NK-92 treated with Interleukin-12 subunit alpha and Interleukin-12 subunit beta, amount 100 ng/mL, for 24 hours (cell line): ENCODE results near the gene ADAM10.

ENCODE experiments used
- DNase-seq: peaks from one replicate; lab custom pipeline; 2025; lab: John Stamatoyannopoulos, UW

The ADAM10 gene

GRCh38 chr15:58575045-58575786 lies 174.3 kb downstream of the ADAM10 start:
- DNase-seq, result no peak

DNA sequence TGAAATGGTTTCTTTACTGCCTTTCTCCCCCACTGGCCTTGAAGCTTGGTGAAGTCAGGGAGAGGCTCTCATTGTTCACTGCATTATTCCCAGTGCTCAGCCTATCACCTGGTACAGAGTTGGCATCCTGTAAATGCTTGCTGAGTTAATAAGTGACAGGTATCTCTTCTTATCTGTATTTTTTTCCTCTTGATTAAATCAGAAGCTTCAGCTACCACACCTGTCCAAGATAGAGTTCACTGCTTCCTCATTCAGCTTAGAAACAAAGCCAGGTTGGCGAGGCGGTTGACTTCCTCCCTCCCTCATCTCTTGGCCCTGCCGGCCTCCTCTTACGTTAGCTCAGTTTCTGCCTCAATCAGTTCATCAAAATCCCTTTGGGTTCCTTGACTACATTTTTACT lies 174.9 kb downstream of the ADAM10 start:
- no peak for DNase-seq

- DNase-seq, result no peak
Measured at GRCh38 chr15:58573270-58573669, 176.2 kb downstream of the ADAM10 start.

GRCh38 chr15:58572521-58572920 lies 177.0 kb downstream of the ADAM10 start:
- no peak for DNase-seq

- no peak for DNase-seq
Measured at GRCh38 chr15:58571491-58571890, 178.0 kb downstream of the ADAM10 start.

DNA sequence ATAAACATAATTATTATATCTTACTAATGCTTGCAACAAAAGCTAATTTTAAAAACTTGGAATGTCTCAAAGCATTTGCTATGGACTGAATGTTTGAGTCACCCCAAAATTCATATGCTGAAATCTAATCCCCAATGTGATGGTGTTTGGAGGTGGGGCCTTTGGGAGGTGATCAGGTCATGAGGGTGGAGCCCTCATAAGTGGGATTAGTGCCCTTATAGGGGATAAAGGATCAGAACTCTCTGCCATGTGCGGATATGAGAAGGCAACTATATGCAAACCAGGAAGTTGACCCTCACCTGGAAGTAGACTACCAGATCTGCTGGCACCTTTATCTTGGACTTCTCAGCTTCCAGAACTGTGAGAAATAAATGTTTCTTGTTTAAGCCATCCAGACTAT lies 180.1 kb downstream of the ADAM10 start:
- DNase-seq, result no peak

DNA sequence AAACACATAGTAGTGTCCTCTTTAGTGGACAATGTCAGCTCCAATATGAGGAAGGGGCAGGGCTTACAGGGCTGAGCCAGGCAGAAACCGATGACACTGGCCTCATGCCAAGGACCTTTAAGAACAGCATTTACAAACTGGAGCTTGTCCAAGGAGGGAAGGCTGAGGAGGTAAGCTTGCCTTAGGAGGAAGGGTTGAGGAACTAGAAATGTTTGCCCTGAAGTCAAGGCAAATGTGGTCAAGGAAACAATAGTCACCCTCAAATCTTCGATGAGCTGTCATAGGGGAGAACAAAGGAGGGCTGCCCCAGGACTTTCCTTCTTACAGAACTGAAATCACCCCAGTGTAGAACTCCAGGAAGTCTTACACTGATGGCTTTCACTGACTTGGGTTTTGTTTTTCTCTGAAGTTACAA lies 181.3 kb downstream of the ADAM10 start:
- no peak for DNase-seq

DNA sequence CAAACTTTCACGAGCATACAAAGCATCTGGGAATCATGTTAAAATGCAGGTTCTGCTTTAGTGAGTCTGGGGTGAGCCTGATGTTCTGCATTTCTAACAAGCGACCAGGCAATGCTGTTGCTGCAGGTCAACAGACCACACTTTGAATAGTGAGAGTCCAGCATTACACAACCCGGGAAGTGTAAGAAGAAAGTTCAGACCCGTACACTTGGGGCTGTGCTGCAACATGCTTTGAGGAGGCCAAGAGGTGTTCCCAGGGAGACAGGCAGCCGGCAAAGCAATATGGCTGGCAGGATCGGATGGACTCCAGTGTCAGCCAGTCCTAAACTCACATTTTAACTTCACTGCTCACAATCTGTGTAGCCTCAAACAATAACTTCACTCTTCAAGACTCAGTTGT lies 183.5 kb downstream of the ADAM10 start:
- no peak for DNase-seq

GRCh38 chr15:58565619-58566018 lies 183.9 kb downstream of the ADAM10 start:
- no peak for DNase-seq

GRCh38 chr15:58564981-58565380 lies 184.5 kb downstream of the ADAM10 start:
- no peak for DNase-seq

DNA sequence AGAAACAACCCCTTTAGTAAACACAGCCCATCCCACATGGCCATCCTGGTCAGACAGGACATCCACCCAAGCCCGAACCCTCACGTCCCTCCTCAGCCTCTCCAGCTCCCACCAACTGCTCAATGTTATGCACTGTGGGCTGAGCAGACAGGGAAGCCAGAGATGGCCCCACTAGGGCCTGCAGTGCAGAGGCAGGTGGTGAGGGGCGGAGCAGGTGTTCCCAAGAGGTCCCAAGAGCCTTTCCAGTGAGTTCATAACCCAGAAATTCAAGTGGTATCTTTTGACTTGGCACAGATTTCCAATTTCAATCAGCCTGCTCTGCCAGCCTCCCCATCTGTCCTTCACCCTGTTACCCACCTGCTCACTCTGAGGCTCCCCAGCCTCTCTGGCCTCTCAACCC lies 187.4 kb downstream of the ADAM10 start:
- no peak for DNase-seq

GRCh38 chr15:58561321-58561720 lies 188.2 kb downstream of the ADAM10 start:
- no peak for DNase-seq

- no peak for DNase-seq
Measured at GRCh38 chr15:58559904-58560588, 189.5 kb downstream of the ADAM10 start.

DNA sequence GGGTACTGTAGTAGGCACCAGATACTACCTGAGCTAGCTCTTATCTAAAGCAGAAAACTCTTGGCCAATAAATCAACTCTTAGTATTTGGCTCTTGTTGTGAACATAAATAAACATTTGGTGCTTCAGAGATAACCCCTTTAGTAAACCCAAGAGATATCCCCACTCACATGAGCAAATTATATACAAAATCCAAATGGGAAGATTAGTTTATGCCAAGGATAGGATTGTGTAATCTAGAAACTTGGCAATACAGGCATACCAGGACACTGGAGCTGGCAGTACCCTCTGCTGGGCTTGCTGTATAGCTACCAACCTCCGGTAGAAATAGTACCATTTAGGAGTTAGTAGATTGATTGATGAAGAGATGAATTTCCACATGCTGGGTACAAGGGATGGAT lies 190.7 kb downstream of the ADAM10 start:
- no peak for DNase-seq

DNA sequence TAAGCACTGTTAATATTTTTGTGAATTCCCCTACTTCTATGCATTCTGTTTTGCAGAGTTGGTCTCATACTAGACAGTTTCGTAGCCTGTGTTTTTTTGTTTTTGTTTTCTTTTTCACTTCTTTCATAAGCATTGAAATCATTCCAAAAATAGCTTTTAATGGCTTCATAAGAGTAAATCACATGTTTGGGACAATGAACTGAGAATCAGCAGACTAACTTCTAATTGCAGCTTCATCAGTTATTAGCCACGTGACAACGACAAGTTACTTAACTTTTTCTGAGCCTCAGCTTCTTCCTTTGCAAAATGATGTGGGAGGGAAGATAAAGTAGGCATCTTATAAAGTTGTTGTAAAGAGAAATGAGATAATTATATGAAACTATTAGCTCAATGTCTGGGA lies 193.0 kb downstream of the ADAM10 start:
- no peak for DNase-seq

DNA sequence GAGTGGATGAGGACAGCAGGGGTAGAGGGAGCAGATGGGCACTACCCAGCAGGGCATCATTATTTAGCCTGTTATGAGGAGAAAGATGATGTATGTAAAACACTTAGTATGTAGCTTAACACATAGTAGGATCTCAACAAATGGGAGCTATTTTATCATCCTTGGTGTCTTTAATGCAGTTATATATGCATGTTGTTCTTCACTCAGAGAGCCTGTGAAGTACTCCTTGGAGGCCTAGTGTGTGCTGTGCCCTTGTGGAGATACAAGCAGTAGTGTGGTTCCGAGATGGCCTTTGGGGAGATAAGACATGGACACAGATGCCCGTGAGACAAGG lies 193.5 kb downstream of the ADAM10 start:
- DNase-seq, result no peak

DNA sequence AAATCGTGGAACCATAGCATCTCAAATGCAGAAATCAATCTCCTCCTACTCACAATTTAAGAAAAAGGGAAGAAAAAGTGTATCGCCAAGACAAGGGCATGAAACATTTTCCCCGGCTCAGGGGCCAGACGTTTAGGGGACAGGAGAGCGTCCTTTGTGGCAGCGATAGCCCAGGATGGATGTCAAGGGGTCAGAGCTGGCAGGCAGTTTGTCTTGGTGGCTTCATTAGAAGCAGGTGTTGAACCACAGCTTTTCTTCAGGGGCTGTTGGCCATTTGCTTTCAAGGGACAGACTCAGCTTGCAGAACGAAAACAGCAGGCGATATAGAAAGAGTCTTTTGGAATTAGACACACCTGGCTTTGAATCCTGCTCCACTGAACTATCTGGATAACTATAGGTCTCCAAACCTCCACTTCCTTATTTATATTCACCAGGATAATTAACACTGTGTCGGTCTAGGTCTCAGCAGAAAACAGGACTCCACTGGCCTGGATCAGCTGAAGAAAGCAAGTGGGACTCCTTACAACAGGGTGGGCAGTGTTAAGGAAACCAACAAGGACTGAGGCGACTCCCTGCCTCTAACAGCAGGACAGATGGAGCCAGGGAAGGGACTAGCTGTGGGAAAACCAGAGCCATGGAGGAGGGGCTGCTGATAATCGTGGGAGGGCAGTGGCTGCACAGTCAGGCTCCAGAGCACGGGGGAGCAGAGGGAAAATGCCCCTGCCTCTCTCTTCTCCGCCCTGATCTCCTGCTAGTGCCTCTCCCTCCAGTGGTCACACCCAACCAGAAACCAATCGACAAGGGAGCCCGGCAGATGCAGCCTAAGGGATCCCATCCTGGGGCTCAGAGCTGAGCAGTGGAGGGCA lies 194.1 kb downstream of the ADAM10 start:
- no peak for DNase-seq

GRCh38 chr15:58554758-58555157 lies 194.7 kb downstream of the ADAM10 start:
- DNase-seq, result no peak

DNA sequence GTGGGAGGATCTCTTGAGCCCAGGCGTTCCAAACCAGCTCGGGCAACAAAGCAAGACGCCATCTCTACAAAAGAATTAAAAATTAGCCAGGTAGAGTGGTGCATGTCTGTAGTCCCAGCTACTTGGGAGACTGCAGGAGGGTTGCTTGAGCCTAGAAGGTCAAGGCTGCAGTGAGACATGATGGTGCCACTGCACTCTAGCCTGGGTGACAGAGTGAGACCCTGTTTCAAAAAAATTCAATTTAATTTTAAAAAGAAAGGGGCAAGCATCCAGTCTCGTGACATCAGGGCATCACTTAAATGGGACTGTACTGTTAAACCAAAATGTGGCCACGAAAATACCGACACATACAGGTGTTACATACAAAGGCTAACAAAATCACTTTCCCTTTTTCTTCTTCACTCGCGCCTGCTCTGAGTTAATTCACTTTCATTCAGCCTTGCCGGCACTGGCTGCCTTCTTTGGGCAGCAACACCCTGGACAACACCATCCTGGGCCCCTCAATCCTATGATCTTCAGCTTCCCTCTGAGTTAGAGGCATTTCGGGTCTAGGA lies 196.1 kb downstream of the ADAM10 start:
- DNase-seq, result no peak

DNA sequence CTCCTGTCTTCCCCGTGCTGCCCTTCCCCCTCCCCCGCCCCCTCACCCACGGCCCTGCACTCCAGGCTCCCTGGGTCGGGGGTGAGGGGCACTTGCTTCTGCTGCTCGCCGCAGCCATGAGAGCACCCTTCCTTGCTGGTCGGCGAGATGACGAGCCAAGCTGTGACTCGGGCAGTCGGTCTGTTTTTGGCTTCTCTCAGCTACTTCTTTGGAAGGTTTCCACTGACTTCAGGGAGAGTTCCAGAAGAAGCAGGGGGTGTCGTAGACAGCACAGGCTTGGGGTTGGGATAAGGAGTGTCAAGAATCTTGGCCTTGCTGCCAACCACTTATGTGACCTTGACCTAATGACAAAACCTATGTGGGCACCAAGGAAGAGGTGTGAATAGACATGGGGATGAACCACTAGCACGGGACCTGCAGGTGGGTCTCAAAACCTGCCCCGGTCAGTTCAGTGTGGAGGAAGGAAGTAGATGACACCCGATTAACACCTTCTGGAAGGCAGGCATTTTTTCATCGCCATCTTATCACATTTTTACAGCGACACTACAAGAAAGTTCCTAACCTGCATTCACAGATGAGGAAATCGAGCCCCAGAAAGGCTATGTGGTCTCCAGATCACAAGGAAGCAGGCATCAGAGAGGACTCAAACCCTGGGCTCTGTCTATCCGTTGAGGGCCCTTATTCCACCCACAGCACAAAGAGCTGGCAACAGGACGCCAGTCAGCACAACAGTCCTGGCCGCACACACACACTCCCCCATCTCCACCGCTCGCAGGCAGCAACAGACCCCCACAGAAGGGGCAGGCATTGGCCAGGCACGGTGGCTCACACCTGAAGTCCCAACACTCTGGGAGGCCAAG lies 196.8 kb downstream of the ADAM10 start:
- DNase-seq, result no peak

GRCh38 chr15:58551764-58552504 lies 197.6 kb downstream of the ADAM10 start:
- DNase-seq, result no peak
